Fibroblast of skin of abdomen (primary cell): Measurements from ENCODE around the gene CGB3.

ENCODE experiments used
- DNase-seq: peaks from one replicate; pipeline ENCODE4 v3.0.0-alpha.2; 2013

The CGB3 gene

DNA sequence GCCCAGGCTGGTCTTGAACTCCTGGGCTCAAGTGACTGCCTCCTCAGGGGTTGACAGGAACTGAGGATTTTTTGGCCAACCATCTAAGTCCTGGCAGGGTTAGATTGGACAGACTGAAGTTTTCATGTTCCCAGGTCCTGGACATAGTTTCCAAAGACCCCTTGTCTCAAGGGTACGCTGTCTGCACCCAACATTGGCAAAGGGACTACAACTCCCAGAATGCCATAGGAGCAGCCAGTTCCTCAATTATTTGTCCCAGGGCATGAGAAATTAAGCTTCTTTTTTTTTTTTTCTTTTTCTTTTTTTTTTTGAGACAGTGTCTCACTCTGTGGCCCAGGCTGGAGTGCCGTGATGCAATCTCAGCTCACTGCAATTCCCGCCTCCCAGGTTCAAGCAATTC is 37.9 kb downstream of the CGB3 start:
- DNase-seq = no peak

DNA sequence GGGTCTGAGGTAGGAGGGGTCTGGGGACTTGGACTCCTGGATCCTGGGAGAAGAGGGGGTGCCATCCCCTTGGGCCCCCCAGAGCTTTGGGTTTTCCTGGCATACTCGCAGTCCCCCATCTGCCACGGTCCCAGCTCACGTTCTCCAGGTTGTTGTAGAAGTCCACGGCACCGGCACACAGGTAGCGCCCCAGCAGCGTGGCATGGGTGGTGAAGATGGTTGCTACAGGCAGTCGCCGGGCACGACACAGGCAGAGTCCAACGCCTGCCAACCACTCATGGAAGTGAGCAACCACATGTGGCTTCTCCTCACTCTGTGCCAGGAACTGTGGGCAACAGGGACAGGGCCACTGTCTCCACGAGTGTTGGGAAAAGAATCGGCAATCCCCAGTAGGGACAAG is 38.4 kb downstream of the CGB3 start:
- no peak for DNase-seq

DNA sequence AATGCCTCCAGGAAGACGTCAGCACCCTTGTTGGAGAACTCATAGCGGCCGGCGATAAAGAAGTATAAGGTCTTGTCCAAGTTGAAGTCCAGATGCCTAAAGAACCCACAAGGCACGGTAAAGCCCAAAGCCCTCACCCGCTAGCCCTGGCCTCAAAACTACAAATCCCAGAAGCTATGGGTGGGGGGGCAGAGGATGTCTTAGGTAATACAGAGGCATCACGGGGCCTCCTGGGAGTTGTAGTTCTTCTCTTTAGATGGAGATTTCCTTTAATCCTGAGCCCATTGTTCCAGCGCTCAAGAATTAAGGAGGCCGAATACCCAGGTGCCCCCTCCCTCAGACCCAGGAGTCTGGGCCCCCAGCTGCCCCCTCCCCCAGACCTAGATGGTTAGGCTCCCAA is 41.9 kb downstream of the CGB3 start:
- no peak for DNase-seq

GRCh38 chr19:48977061-48977460 is 47.1 kb downstream of the CGB3 start:
- no peak for DNase-seq

- DNase-seq = no peak
Observed at GRCh38 chr19:48975947-48976847, 47.9 kb downstream of the CGB3 start.
